GM18861 (cell line): Measurements from ENCODE around the gene LIG4.

ENCODE experiments used
- ATAC-seq: cut with Tn5 transposase; IDR thresholded peaks from one replicate; pipeline ENCODE4 v1.9.1; 2021; ENCODE audit not compliant: unreplicated experiment

The LIG4 gene

GRCh38 chr13:108195146-108195545 lies 20.2 kb downstream of the LIG4 start:
- ATAC-seq = no peak

GRCh38 chr13:108194435-108194936 lies 20.9 kb downstream of the LIG4 start:
- no peak for ATAC-seq

GRCh38 chr13:108193806-108194205 lies 21.5 kb downstream of the LIG4 start:
- ATAC-seq = no peak

GRCh38 chr13:108190897-108191296 lies 24.4 kb downstream of the LIG4 start:
- ATAC-seq = no peak

- ATAC-seq = no peak
Observed at GRCh38 chr13:108188260-108188659, 27.1 kb downstream of the LIG4 start.

- ATAC-seq = no peak
Observed at GRCh38 chr13:108185223-108185622, 30.1 kb downstream of the LIG4 start.

GRCh38 chr13:108182652-108183051 lies 32.7 kb downstream of the LIG4 start:
- no peak for ATAC-seq

GRCh38 chr13:108178078-108178477 lies 37.3 kb downstream of the LIG4 start:
- ATAC-seq = no peak

- no peak for ATAC-seq
Observed at GRCh38 chr13:108176685-108177274, 38.6 kb downstream of the LIG4 start.

- no peak for ATAC-seq
Observed at GRCh38 chr13:108168929-108169328, 46.4 kb downstream of the LIG4 start.

- no peak for ATAC-seq
Observed at GRCh38 chr13:108166078-108166477, 49.3 kb downstream of the LIG4 start.

- ATAC-seq = no peak
Observed at GRCh38 chr13:108158746-108159145, 56.6 kb downstream of the LIG4 start.
